Neural progenitor cell (in vitro differentiated cells): ENCODE results near the gene FGF11. TPM values are rescaled to one million over a fixed set of nuclear protein-coding genes. Genes with fewer than 3 reads are reported as not detected.
A peak's percentile ranks its signal among the peaks of the same experiment; 100 is the strongest.

Experiments
- DNase-seq: peaks from one replicate; pipeline ENCODE4 v3.0.0-alpha.2; 2016; ENCODE audit warnings: low spot score
- H2AFZ ChIP-seq: fragments of 200-600 bp; sonication (generic); replicated peaks from 2 replicates; pipeline ENCODE4 v1.6.1; 2016; ENCODE audit warnings: antibody characterized with exemption
- H3F3A ChIP-seq: fragments of 200-600 bp; sonication (generic); 2 replicates; pipeline ENCODE4 v1.6.1; 2016; ENCODE audit warnings: antibody characterized with exemption, low read depth
- H3K27ac ChIP-seq: fragments of 200-600 bp; sonication (generic); 2 replicates; pipeline ENCODE4 v1.5.1; 2016; ENCODE audit warnings: mild to moderate bottlenecking
- H3K27me3 ChIP-seq: fragments of 200-600 bp; sonication (generic); 2 replicates; pipeline ENCODE4 v1.6.1; 2016; ENCODE audit warnings: mild to moderate bottlenecking, moderate library complexity
- H3K36me3 ChIP-seq: fragments of 200-600 bp; sonication (generic); 2 replicates; pipeline ENCODE4 v1.5.1; 2016
- H3K4me1 ChIP-seq: fragments of 200-600 bp; sonication (generic); 2 replicates; pipeline ENCODE4 v1.6.1; 2016; ENCODE audit warnings: mixed run types
- H3K4me2 ChIP-seq: fragments of 200-600 bp; sonication (generic); 2 replicates; pipeline ENCODE4 v1.6.1; 2016
- H3K4me3 ChIP-seq: fragments of 200-600 bp; sonication (generic); 2 replicates; pipeline ENCODE4 v1.5.1; 2016
- H3K79me2 ChIP-seq: fragments of 200-600 bp; sonication (generic); 2 replicates; pipeline ENCODE4 v1.6.1; 2016; ENCODE audit warnings: low read depth
- H3K9ac ChIP-seq: fragments of 200-600 bp; sonication (generic); 2 replicates; pipeline ENCODE4 v1.6.1; 2016
- H3K9me3 ChIP-seq: fragments of 200-600 bp; sonication (generic); 2 replicates; pipeline ENCODE4 v1.5.1; 2016; ENCODE audit warnings: low read depth
- H4K20me1 ChIP-seq: fragments of 200-600 bp; sonication (generic); 2 replicates; pipeline ENCODE4 v1.6.1; 2016; ENCODE audit warnings: low read depth
- H3K27ac Mint-ChIP-seq: 3 replicates; pipeline ENCODE4 v1.8.0; 2021; ENCODE audit warnings: mixed read lengths
- H3K27me3 Mint-ChIP-seq: 2 replicates; pipeline ENCODE4 v1.8.0; 2022; ENCODE audit warnings: low read depth, mild to moderate bottlenecking, inconsistent platforms, moderate library complexity, mixed read lengths; ENCODE audit not compliant: insufficient read depth
- H3K36me3 Mint-ChIP-seq: 3 replicates; pipeline ENCODE4 v1.8.0; 2021; ENCODE audit warnings: mixed read lengths
- H3K4me1 Mint-ChIP-seq: 3 replicates; pipeline ENCODE4 v1.8.0; 2021; ENCODE audit warnings: mixed read lengths
- H3K4me3 Mint-ChIP-seq: 3 replicates; pipeline ENCODE4 v1.8.0; 2021; ENCODE audit warnings: mild to moderate bottlenecking, moderate library complexity, mixed read lengths
- H3K9me3 Mint-ChIP-seq: 3 replicates; pipeline ENCODE4 v1.8.0; 2020; ENCODE audit warnings: mixed read lengths
- EZH2 ChIP-seq: fragments of 200-600 bp; sonication (generic); IDR thresholded peaks from 2 replicates; pipeline ENCODE4 v1.6.1; 2017; ENCODE audit warnings: antibody characterized with exemption, mild to moderate bottlenecking, moderate library complexity
- EZH2phosphoT487 ChIP-seq: fragments of 200-600 bp; sonication (generic); IDR thresholded peaks from 2 replicates; pipeline ENCODE4 v1.6.1; 2017; ENCODE audit warnings: antibody characterized with exemption
- total RNA-seq: library from RNA; depleted of rRNA; stranded (reverse); fragments of >200 nt; gene quantifications from 2 replicates; pipeline ENCODE4 v1.2.3, GENCODE V29; 2015; ENCODE audit warnings: low replicate concordance
- TF ChIP-seq, protein P1 (sequence below): fragments of 200-600 bp; sonication (generic); IDR thresholded peaks from 2 replicates; pipeline ENCODE4 v1.5.1; 2017; ENCODE audit warnings: antibody characterized with exemption, mild to moderate bottlenecking

Gene FGF11
- total RNA-seq: 7.6 and 14.9 TPM in 2 replicates

- peak within 1 kb of the TSS; percentile 93 for H3K4me2 ChIP-seq
- H3K4me3 ChIP-seq: peak within 1 kb of the TSS; percentile 74
- peaks cover 69% of the 10 kb centered on the region for H3K27me3 ChIP-seq
- H3K9me3 ChIP-seq: no peaks in the 10 kb centered on the region
- peak; percentile 50 for TF ChIP-seq EZH2phosphoT487
- peak; percentile 19 for TF ChIP-seq EZH2
- TF ChIP-seq, protein P1, sequence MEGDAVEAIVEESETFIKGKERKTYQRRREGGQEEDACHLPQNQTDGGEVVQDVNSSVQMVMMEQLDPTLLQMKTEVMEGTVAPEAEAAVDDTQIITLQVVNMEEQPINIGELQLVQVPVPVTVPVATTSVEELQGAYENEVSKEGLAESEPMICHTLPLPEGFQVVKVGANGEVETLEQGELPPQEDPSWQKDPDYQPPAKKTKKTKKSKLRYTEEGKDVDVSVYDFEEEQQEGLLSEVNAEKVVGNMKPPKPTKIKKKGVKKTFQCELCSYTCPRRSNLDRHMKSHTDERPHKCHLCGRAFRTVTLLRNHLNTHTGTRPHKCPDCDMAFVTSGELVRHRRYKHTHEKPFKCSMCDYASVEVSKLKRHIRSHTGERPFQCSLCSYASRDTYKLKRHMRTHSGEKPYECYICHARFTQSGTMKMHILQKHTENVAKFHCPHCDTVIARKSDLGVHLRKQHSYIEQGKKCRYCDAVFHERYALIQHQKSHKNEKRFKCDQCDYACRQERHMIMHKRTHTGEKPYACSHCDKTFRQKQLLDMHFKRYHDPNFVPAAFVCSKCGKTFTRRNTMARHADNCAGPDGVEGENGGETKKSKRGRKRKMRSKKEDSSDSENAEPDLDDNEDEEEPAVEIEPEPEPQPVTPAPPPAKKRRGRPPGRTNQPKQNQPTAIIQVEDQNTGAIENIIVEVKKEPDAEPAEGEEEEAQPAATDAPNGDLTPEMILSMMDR: no peak
- H3K27ac ChIP-seq: no peak within 1 kb of the TSS
- no peaks in the 10 kb centered on the region for H3K36me3 ChIP-seq
- peaks cover 50% of the 10 kb centered on the region for H3F3A ChIP-seq
- Mint-ChIP-seq H3K4me1 (peaks cover 51% of the 10 kb centered on the region), H3K27me3 (peaks cover 38% of the 10 kb centered on the region), H3K27ac (peak within 1 kb of the TSS; percentile 99), H3K36me3 (no peaks in the 10 kb centered on the region), H3K9me3 (no peaks in the 10 kb centered on the region), H3K4me3 (peak within 1 kb of the TSS; percentile 96)
- H2AFZ ChIP-seq: peak within 1 kb of the TSS; percentile 84
- no peaks in the 10 kb centered on the region for H4K20me1 ChIP-seq
- H3K79me2 ChIP-seq: no peaks in the 10 kb centered on the region
- DNase-seq: peak; percentile 56
- H3K9ac ChIP-seq: peak within 1 kb of the TSS; percentile 53
- peaks cover 24% of the 10 kb centered on the region for H3K4me1 ChIP-seq
Measured at GRCh38 chr17:7439462-7440112, at the start of gene FGF11. FGF11 (plus strand) TSS chr17:7439512; CDS start chr17:7439621, 109 bp downstream.

DNA sequence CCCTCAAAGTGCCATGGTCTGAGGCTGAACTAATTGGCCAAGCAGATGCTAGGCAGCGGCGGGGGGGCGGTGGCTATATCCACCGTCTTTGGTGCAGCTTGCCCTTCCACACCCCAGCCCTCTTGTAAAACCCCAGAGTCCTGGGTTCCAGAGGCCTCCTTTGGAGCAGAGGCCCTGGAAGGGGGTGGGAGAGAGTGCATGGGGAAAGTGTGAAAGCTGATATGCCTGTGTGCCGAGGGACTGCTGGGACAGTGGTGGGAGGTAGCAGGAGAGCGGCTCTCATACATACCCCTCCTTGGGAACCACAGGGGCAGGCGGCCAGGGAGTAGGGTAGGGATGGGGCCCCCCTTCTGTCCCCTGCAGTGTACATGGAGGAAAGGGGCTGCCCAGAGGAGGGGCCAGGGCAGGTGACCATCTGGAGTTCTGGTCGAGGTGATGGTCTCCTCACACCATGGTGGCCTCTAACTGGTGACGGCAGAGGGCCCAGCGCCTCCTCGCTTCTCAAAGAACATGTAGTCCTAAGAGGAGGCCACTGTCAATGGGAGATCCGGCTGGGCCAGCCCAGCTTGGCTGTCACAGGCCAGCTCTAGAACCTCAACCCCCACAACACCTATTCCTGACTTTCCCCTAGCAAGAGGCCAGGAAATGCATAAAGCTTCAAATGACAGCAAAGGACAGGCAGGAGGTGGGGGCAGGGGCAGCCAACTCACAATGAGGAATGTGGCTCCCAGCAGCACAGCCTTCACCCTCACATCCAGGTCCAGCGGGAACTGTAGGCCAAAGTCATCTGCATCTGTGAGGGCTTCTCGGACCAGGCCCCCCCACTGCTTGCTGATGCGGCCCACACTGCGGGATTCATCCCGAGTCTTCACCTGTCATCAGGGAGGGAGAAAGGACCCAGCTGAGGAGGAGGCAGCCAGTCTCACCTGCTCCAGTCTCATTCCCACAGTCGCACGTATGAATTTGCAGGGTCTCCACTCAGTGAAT lies 49.1 kb upstream of the FGF11 start:
- H3K27me3 ChIP-seq: peaks cover 5% of the 10 kb centered on the region
- peaks cover 8% of the 10 kb centered on the region for H3F3A ChIP-seq
- Mint-ChIP-seq H3K27me3 (peaks cover 7% of the 10 kb centered on the region), H3K9me3 (no peaks in the 10 kb centered on the region), H3K4me1 (peaks cover 6% of the 10 kb centered on the region), H3K36me3 (peaks cover 7% of the 10 kb centered on the region), H3K27ac (no peak overlapping the region), H3K4me3 (no peak overlapping the region)
- no peak for DNase-seq
- H3K79me2 ChIP-seq: no peaks in the 10 kb centered on the region
- no peak overlapping the region for H3K4me3 ChIP-seq
- no peak overlapping the region for H2AFZ ChIP-seq
- no peak overlapping the region for H3K27ac ChIP-seq
- no peaks in the 10 kb centered on the region for H3K36me3 ChIP-seq
- peaks cover 10% of the 10 kb centered on the region for H4K20me1 ChIP-seq
- no peak overlapping the region for H3K4me2 ChIP-seq
- H3K9ac ChIP-seq: no peak overlapping the region
- H3K9me3 ChIP-seq: no peaks in the 10 kb centered on the region
- no peak for TF ChIP-seq EZH2
- TF ChIP-seq, protein P1: no peak
- TF ChIP-seq EZH2phosphoT487: no peak
- peaks cover 10% of the 10 kb centered on the region for H3K4me1 ChIP-seq

- Histone ChIP-seq H3K27ac (no peak overlapping the region), H4K20me1 (peaks cover 10% of the 10 kb centered on the region), H3K79me2 (no peaks in the 10 kb centered on the region), H3K4me2 (no peak overlapping the region), H3F3A (peaks cover 13% of the 10 kb centered on the region), H3K4me1 (peaks cover 10% of the 10 kb centered on the region), H3K36me3 (no peaks in the 10 kb centered on the region), H3K9ac (no peak overlapping the region), H3K9me3 (no peaks in the 10 kb centered on the region), H2AFZ (no peak overlapping the region), H3K4me3 (no peak overlapping the region), H3K27me3 (peaks cover 5% of the 10 kb centered on the region)
- Mint-ChIP-seq H3K9me3 (no peaks in the 10 kb centered on the region), H3K4me1 (peaks cover 9% of the 10 kb centered on the region), H3K27me3 (peaks cover 3% of the 10 kb centered on the region), H3K4me3 (peak overlapping the region; percentile 78), H3K36me3 (peaks cover 7% of the 10 kb centered on the region), H3K27ac (no peak overlapping the region)
- TF ChIP-seq EZH2phosphoT487 (no peak), EZH2 (no peak)
- TF ChIP-seq, protein P1: no peak
- no peak for DNase-seq
Measured at GRCh38 chr17:7391307-7391706, 48.0 kb upstream of the FGF11 start.
